ACC112 (cell line): ENCODE data around the gene ARL4D.
"Not testable (repeated sequence)": the region's sequence is repeated elsewhere in the genome, so short reads cannot be mapped to it uniquely, and the experiment has no call there.

Source experiments
- H2AFZ ChIP-seq: fragments of 200-600 bp; sonication (generic); one replicate; pipeline ENCODE4 v1.6.0; 2017; ENCODE audit warnings: antibody characterized with exemption, low read length; ENCODE audit not compliant: unreplicated experiment
- H3K27ac ChIP-seq: fragments of 200-600 bp; sonication (generic); 2 replicates; pipeline ENCODE4 v1.5.1; 2014; ENCODE audit warnings: low read depth, mild to moderate bottlenecking, antibody characterized with exemption, low read length, moderate library complexity
- H3K27me3 ChIP-seq: fragments of 200-600 bp; sonication (generic); 2 replicates; pipeline ENCODE4 v1.6.1; 2014; ENCODE audit warnings: mild to moderate bottlenecking, antibody characterized with exemption, low read length, moderate library complexity, mixed read lengths; ENCODE audit not compliant: insufficient read depth
- H3K36me3 ChIP-seq: fragments of 200-600 bp; sonication (generic); 2 replicates; pipeline ENCODE4 v1.6.1; 2016; ENCODE audit warnings: mild to moderate bottlenecking, antibody characterized with exemption, low read length, moderate library complexity, mixed read lengths; ENCODE audit not compliant: insufficient read depth
- H3K4me1 ChIP-seq: fragments of 200-600 bp; sonication (generic); one replicate; pipeline ENCODE4 v1.6.1; 2016; ENCODE audit warnings: low read length, mixed read lengths; ENCODE audit not compliant: insufficient read depth, unreplicated experiment, control insufficient read depth
- H3K4me3 ChIP-seq: fragments of 200-600 bp; sonication (generic); 2 replicates; pipeline ENCODE4 v1.5.1; 2014; ENCODE audit warnings: mild to moderate bottlenecking, low read depth, low read length
- H3K79me2 ChIP-seq: fragments of 200-600 bp; sonication (generic); one replicate; pipeline ENCODE4 v1.6.0; 2016; ENCODE audit warnings: low read length; ENCODE audit not compliant: control insufficient read depth, unreplicated experiment, insufficient read depth

The ARL4D gene

GRCh38 chr17:43371227-43371821, 27.5 kb upstream of the ARL4D start:
- no peak overlapping the region for H3K27ac ChIP-seq
- no peaks in the 10 kb centered on the region for H3K36me3 ChIP-seq
- H3K27me3 ChIP-seq = no peaks in the 10 kb centered on the region
- no peak overlapping the region for H3K4me3 ChIP-seq
- peaks cover 19% of the 10 kb centered on the region for H3K4me1 ChIP-seq
- no peaks in the 10 kb centered on the region for H3K79me2 ChIP-seq
- H2AFZ ChIP-seq = no peak overlapping the region

GRCh38 chr17:43372273-43372911, 26.4 kb upstream of the ARL4D start:
- H3K79me2 ChIP-seq = no peaks in the 10 kb centered on the region
- H3K27me3 ChIP-seq = no peaks in the 10 kb centered on the region
- no peak overlapping the region for H3K4me3 ChIP-seq
- H2AFZ ChIP-seq = no peak overlapping the region
- H3K4me1 ChIP-seq = peaks cover 10% of the 10 kb centered on the region
- H3K36me3 ChIP-seq = no peaks in the 10 kb centered on the region
- no peak overlapping the region for H3K27ac ChIP-seq

- Histone ChIP-seq H3K27me3 (no peaks in the 10 kb centered on the region), H2AFZ (no peak overlapping the region), H3K36me3 (no peaks in the 10 kb centered on the region), H3K4me3 (no peak overlapping the region), H3K79me2 (no peaks in the 10 kb centered on the region), H3K4me1 (peaks cover 8% of the 10 kb centered on the region), H3K27ac (no peak overlapping the region)
Measured at GRCh38 chr17:43373356-43373755, 25.4 kb upstream of the ARL4D start.

GRCh38 chr17:43375915-43376314, 22.9 kb upstream of the ARL4D start:
- H3K36me3 ChIP-seq, H2AFZ ChIP-seq, H3K4me3 ChIP-seq, H3K79me2 ChIP-seq, H3K4me1 ChIP-seq, H3K27ac ChIP-seq, H3K27me3 ChIP-seq: not testable (repeated sequence)

- no peaks in the 10 kb centered on the region for H3K79me2 ChIP-seq
- no peak overlapping the region for H3K4me3 ChIP-seq
- no peaks in the 10 kb centered on the region for H3K4me1 ChIP-seq
- H3K27me3 ChIP-seq = no peaks in the 10 kb centered on the region
- no peak overlapping the region for H3K27ac ChIP-seq
- H3K36me3 ChIP-seq = 0 out of 2 replicates have a peak, but pooled peaks cover 5% of the 10 kb centered on the region
- H2AFZ ChIP-seq = no peak overlapping the region
Measured at GRCh38 chr17:43377056-43377810, 21.6 kb upstream of the ARL4D start.

GRCh38 chr17:43378766-43379165, 20.0 kb upstream of the ARL4D start:
- no peaks in the 10 kb centered on the region for H3K79me2 ChIP-seq
- 0 out of 2 replicates have a peak, but pooled peaks cover 5% of the 10 kb centered on the region for H3K36me3 ChIP-seq
- no peaks in the 10 kb centered on the region for H3K4me1 ChIP-seq
- no peak overlapping the region for H3K27ac ChIP-seq
- H3K27me3 ChIP-seq = no peaks in the 10 kb centered on the region
- H3K4me3 ChIP-seq = no peak overlapping the region
- no peak overlapping the region for H2AFZ ChIP-seq

- no peaks in the 10 kb centered on the region for H3K79me2 ChIP-seq
- no peak overlapping the region for H3K4me3 ChIP-seq
- no peak overlapping the region for H2AFZ ChIP-seq
- H3K27me3 ChIP-seq = no peaks in the 10 kb centered on the region
- H3K36me3 ChIP-seq = 0 out of 2 replicates have a peak, but pooled peaks cover 5% of the 10 kb centered on the region
- no peak overlapping the region for H3K27ac ChIP-seq
- H3K4me1 ChIP-seq = no peaks in the 10 kb centered on the region
Measured at GRCh38 chr17:43380307-43380706, 18.5 kb upstream of the ARL4D start.

GRCh38 chr17:43381204-43381603, 17.6 kb upstream of the ARL4D start:
- Histone ChIP-seq H3K79me2 (no peaks in the 10 kb centered on the region), H3K36me3 (0 out of 2 replicates have a peak, but pooled peaks cover 5% of the 10 kb centered on the region), H3K27me3 (no peaks in the 10 kb centered on the region), H3K27ac (no peak overlapping the region), H3K4me1 (no peaks in the 10 kb centered on the region), H3K4me3 (no peak overlapping the region), H2AFZ (no peak overlapping the region)

GRCh38 chr17:43381621-43382020, 17.2 kb upstream of the ARL4D start:
- Histone ChIP-seq H3K27me3 (no peaks in the 10 kb centered on the region), H2AFZ (no peak overlapping the region), H3K79me2 (no peaks in the 10 kb centered on the region), H3K4me1 (no peaks in the 10 kb centered on the region), H3K36me3 (0 out of 2 replicates have a peak, but pooled peaks cover 5% of the 10 kb centered on the region), H3K4me3 (no peak overlapping the region), H3K27ac (no peak overlapping the region)

- Histone ChIP-seq H3K4me3 (no peak overlapping the region), H2AFZ (no peak overlapping the region), H3K36me3 (0 out of 2 replicates have a peak, but pooled peaks cover 5% of the 10 kb centered on the region), H3K27me3 (no peaks in the 10 kb centered on the region), H3K79me2 (no peaks in the 10 kb centered on the region), H3K4me1 (no peaks in the 10 kb centered on the region), H3K27ac (no peak overlapping the region)
Measured at GRCh38 chr17:43382776-43383175, 16.0 kb upstream of the ARL4D start.
